ENCODE measurements around the gene NRXN3. TPM values are rescaled to one million over a fixed set of nuclear protein-coding genes. Genes with fewer than 3 reads are reported as not detected.

NRXN3 gene
- total RNA-seq, 1 experiment from 2014 or later: not detected

DNA sequence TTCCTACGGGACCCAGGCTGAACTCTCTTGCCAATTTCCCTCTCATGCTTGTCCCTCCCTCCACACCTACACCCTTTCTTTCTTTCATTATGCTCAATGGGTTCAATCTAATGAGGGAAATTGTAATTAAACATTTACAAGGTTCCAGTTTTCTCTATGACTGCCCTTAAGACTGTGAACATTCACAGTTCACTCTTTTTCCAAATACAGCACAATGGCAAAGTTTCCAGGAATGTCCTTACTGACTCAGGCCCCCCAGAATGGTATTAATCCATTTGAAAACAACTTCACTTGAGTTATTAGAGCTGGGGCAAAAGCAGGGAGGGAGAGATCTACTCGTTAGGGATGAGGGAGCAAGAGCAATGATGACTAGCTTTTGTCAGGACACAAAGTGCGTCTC lies 892.1 kb downstream of the NRXN3 start:
- in situ Hi-C loops (cut with HindIII; ENCODE audit: low pct_unique_long_range_greater_than_20kb, low sequenced_read_pairs): no loop called here
- TF ChIP-seq POLR2AphosphoS5 (IDR thresholded peaks at IDR 0.05; ENCODE audit: low read depth, low read length) (no peak), SIN3A (IDR thresholded peaks at IDR 0.05; ENCODE audit: borderline replicate concordance, insufficient read depth, low read depth, low read length) (no peak), TCF7L2 (IDR thresholded peaks at IDR 0.05; ENCODE audit: low read depth, low read length) (no peak)
- TF ChIP-seq, protein P1, sequence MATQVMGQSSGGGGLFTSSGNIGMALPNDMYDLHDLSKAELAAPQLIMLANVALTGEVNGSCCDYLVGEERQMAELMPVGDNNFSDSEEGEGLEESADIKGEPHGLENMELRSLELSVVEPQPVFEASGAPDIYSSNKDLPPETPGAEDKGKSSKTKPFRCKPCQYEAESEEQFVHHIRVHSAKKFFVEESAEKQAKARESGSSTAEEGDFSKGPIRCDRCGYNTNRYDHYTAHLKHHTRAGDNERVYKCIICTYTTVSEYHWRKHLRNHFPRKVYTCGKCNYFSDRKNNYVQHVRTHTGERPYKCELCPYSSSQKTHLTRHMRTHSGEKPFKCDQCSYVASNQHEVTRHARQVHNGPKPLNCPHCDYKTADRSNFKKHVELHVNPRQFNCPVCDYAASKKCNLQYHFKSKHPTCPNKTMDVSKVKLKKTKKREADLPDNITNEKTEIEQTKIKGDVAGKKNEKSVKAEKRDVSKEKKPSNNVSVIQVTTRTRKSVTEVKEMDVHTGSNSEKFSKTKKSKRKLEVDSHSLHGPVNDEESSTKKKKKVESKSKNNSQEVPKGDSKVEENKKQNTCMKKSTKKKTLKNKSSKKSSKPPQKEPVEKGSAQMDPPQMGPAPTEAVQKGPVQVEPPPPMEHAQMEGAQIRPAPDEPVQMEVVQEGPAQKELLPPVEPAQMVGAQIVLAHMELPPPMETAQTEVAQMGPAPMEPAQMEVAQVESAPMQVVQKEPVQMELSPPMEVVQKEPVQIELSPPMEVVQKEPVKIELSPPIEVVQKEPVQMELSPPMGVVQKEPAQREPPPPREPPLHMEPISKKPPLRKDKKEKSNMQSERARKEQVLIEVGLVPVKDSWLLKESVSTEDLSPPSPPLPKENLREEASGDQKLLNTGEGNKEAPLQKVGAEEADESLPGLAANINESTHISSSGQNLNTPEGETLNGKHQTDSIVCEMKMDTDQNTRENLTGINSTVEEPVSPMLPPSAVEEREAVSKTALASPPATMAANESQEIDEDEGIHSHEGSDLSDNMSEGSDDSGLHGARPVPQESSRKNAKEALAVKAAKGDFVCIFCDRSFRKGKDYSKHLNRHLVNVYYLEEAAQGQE (IDR thresholded peaks at IDR 0.05; ENCODE audit: insufficient read depth in 1 of 2, low read depth in 2 of 2, low read length in 1 of 2): no peak
- TF ChIP-seq, protein P2, sequence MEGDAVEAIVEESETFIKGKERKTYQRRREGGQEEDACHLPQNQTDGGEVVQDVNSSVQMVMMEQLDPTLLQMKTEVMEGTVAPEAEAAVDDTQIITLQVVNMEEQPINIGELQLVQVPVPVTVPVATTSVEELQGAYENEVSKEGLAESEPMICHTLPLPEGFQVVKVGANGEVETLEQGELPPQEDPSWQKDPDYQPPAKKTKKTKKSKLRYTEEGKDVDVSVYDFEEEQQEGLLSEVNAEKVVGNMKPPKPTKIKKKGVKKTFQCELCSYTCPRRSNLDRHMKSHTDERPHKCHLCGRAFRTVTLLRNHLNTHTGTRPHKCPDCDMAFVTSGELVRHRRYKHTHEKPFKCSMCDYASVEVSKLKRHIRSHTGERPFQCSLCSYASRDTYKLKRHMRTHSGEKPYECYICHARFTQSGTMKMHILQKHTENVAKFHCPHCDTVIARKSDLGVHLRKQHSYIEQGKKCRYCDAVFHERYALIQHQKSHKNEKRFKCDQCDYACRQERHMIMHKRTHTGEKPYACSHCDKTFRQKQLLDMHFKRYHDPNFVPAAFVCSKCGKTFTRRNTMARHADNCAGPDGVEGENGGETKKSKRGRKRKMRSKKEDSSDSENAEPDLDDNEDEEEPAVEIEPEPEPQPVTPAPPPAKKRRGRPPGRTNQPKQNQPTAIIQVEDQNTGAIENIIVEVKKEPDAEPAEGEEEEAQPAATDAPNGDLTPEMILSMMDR (IDR thresholded peaks at IDR 0.05): no peak
- no peak for DNase-seq (ENCODE audit: low read depth, low spot score)
- no peaks in the 10 kb centered on the region for H3K4me1 ChIP-seq (ENCODE audit: control insufficient read depth, insufficient read depth, low read length)
- H3K27ac ChIP-seq (ENCODE audit: low read length): no peak overlapping the region
- no peak overlapping the region for H3K4me3 ChIP-seq (ENCODE audit: low read depth in 2 of 2, low read length in 2 of 2)
- POLR2A ChIA-PET: no interaction called here
- ATAC-seq: no peak
- no peaks in the 10 kb centered on the region for H3K36me3 ChIP-seq (ENCODE audit: control insufficient read depth, insufficient read depth, low read length)
- H3K27me3 ChIP-seq (ENCODE audit: control insufficient read depth, insufficient read depth, low read length): no peaks in the 10 kb centered on the region
- BruUV-seq (replicated peaks): no TSS peak
- intact Hi-C loops (cut with micrococcal nuclease; ENCODE audit: unreplicated experiment): no loop called here
- CTCF ChIA-PET: no interaction called here
- no peaks in the 10 kb centered on the region for H3K9me3 ChIP-seq (ENCODE audit: control insufficient read depth, insufficient read depth, low read depth, low read length)

DNA sequence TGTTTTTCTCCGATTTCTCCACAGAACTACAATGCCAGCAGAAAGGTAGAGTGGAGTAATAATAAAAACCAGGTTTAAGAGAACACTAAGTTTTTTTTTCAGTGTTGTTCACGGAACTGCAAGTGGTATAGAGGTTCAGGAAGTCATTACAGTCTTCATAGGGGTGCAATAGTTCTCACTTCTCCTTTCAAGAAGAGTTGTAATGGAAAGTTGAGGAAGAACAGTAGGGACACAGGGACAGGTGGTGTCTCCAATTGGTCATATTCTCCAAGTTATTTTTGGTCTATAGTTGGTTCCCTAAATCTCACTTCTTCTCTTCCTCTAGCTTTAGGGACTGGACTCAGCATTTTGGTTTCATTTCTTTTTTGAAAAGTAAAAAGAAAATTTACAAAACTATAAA lies 894.0 kb downstream of the NRXN3 start:
- BruUV-seq (replicated peaks): no TSS peak
- TF ChIP-seq POLR2AphosphoS5 (IDR thresholded peaks at IDR 0.05; ENCODE audit: low read depth, low read length): no peak
- TF ChIP-seq, protein P1 (IDR thresholded peaks at IDR 0.05; ENCODE audit: insufficient read depth in 1 of 2, low read depth in 2 of 2, low read length in 1 of 2): no peak
- TF ChIP-seq, protein P2 (IDR thresholded peaks at IDR 0.05): no peak
- no peak for TF ChIP-seq SIN3A (IDR thresholded peaks at IDR 0.05; ENCODE audit: borderline replicate concordance, insufficient read depth, low read depth, low read length)
- TF ChIP-seq TCF7L2 (IDR thresholded peaks at IDR 0.05; ENCODE audit: low read depth, low read length): no peak
- ChIA-PET POLR2A (no interaction called here), CTCF (no interaction called here)
- in situ Hi-C loops (cut with HindIII; ENCODE audit: low pct_unique_long_range_greater_than_20kb, low sequenced_read_pairs) (no loop called here), intact Hi-C loops (cut with micrococcal nuclease; ENCODE audit: unreplicated experiment) (no loop called here)
- H3K9me3 ChIP-seq (ENCODE audit: control insufficient read depth, insufficient read depth, low read depth, low read length): no peaks in the 10 kb centered on the region
- H3K4me1 ChIP-seq (ENCODE audit: control insufficient read depth, insufficient read depth, low read length): no peaks in the 10 kb centered on the region
- no peak for ATAC-seq
- no peaks in the 10 kb centered on the region for H3K36me3 ChIP-seq (ENCODE audit: control insufficient read depth, insufficient read depth, low read length)
- no peak overlapping the region for H3K27ac ChIP-seq (ENCODE audit: low read length)
- DNase-seq (ENCODE audit: low read depth, low spot score): no peak
- H3K4me3 ChIP-seq (ENCODE audit: low read depth in 2 of 2, low read length in 2 of 2): no peak overlapping the region
- no peaks in the 10 kb centered on the region for H3K27me3 ChIP-seq (ENCODE audit: control insufficient read depth, insufficient read depth, low read length)

All from Panc1 (cell line).